HG03025 (cell line): ENCODE measurements around the gene ANKRD49.

Source experiments
- ATAC-seq: cut with Tn5 transposase; IDR thresholded peaks from one replicate; pipeline ENCODE4 v1.9.1; 2021; ENCODE audit warnings: mild to moderate bottlenecking, moderate library complexity; ENCODE audit not compliant: unreplicated experiment, low FRiP score

Gene ANKRD49

GRCh38 chr11:94493281-94494125, at the start of gene ANKRD49, which contains the start of gene MRE11:
Gene ANKRD49 (plus strand): TSS chr11:94493984. CDS start chr11:94496694, 2,710 bp downstream.
Gene MRE11 (minus strand): TSS chr11:94493844. CDS start chr11:94492801, 1,043 bp downstream.
- peak; percentile 99 for ATAC-seq

- no peak for ATAC-seq
These were observed 48.1 kb upstream of the ANKRD49 start for GRCh38 chr11:94445641-94446040.

GRCh38 chr11:94447149-94447548, 46.6 kb upstream of the ANKRD49 start:
- no peak for ATAC-seq

- ATAC-seq, result no peak
These were observed 44.8 kb upstream of the ANKRD49 start for GRCh38 chr11:94449029-94449428.

- ATAC-seq, result no peak
These were observed 44.3 kb upstream of the ANKRD49 start for GRCh38 chr11:94449437-94449836.

GRCh38 chr11:94450048-94450447, 43.7 kb upstream of the ANKRD49 start:
- ATAC-seq, result no peak

GRCh38 chr11:94452988-94453387, 40.8 kb upstream of the ANKRD49 start:
- no peak for ATAC-seq

GRCh38 chr11:94454301-94454700, 39.5 kb upstream of the ANKRD49 start:
- no peak for ATAC-seq

GRCh38 chr11:94455861-94456260, 37.9 kb upstream of the ANKRD49 start:
- ATAC-seq, result no peak

GRCh38 chr11:94457118-94458029, 36.4 kb upstream of the ANKRD49 start:
- no peak for ATAC-seq

- no peak for ATAC-seq
These were observed 34.2 kb upstream of the ANKRD49 start for GRCh38 chr11:94459576-94459975.

GRCh38 chr11:94469416-94469815, 24.4 kb upstream of the ANKRD49 start:
- ATAC-seq, result peak; percentile 80

GRCh38 chr11:94472916-94473799, 20.6 kb upstream of the ANKRD49 start:
- ATAC-seq, result peak; percentile 80

GRCh38 chr11:94477624-94478023, 16.2 kb upstream of the ANKRD49 start:
- no peak for ATAC-seq

- no peak for ATAC-seq
These were observed 12.4 kb upstream of the ANKRD49 start for GRCh38 chr11:94481342-94481741.

GRCh38 chr11:94486068-94486467, 7.7 kb upstream of the ANKRD49 start:
- ATAC-seq, result no peak

- peak; percentile 63 for ATAC-seq
These were observed 419 bp downstream of the ANKRD49 start for GRCh38 chr11:94494126-94494680.

- no peak for ATAC-seq
These were observed 6.4 kb downstream of the ANKRD49 start for GRCh38 chr11:94500181-94500580.

- ATAC-seq, result no peak
These were observed 7.7 kb downstream of the ANKRD49 start for GRCh38 chr11:94501522-94501921.
